Gastrocnemius medialis (tissue), 4 donors: ENCODE measurements around the gene RBMY1J. TPM values are rescaled to one million over a fixed set of nuclear protein-coding genes. Genes with fewer than 3 reads are reported as not detected.

ENCODE experiments used
- total RNA-seq, 4 donors: library from RNA; depleted of rRNA; stranded (reverse); fragments of >200 nt; gene quantifications; one replicate each; pipeline versions ENCODE4 v1.1.0 to v1.2.3, GENCODE V29; 2016

Gene RBMY1J
- total RNA-seq, 4 donors from 2014 or later: not detected

Other genes starting within 250 kb of the RBMY1J start
- not detected for gene RBMY1F, start 220.5 kb upstream of the RBMY1J start, total RNA-seq